Activated T-helper 2 cell treated with anti-CD3 and anti-CD28 coated beads, Interferon-gamma antibody, Interleukin-2, Interleukin-4, amounts not matched to agents 10 μg/mL and 5 μg/mL and 100 μg/mL, durations not matched to agents 14 hours and 24 hours and 36 hours (primary cell): Measurements from ENCODE around the gene OCA2. TPM values are rescaled to one million over a fixed set of nuclear protein-coding genes. Genes with fewer than 3 reads are reported as not detected.
"Not testable (repeated sequence)": the region's sequence is repeated elsewhere in the genome, so short reads cannot be mapped to it uniquely, and the experiment has no call there.

Source experiments
- DNase-seq: peaks from one replicate; pipeline ENCODE4 v3.0.0; 2021; ENCODE audit warnings: low spot score
- H3K27ac Mint-ChIP-seq: one replicate; pipeline ENCODE4 v1.8.0; 2021; ENCODE audit warnings: mixed read lengths
- H3K27me3 Mint-ChIP-seq: one replicate; pipeline ENCODE4 v1.8.0; 2021; ENCODE audit warnings: low read depth, mixed read lengths
- H3K36me3 Mint-ChIP-seq: one replicate; pipeline ENCODE4 v1.8.0; 2021; ENCODE audit warnings: low read depth, mixed read lengths
- H3K4me1 Mint-ChIP-seq: one replicate; pipeline ENCODE4 v1.8.0; 2021; ENCODE audit warnings: low read depth, mixed read lengths
- H3K4me3 Mint-ChIP-seq: one replicate; pipeline ENCODE4 v1.8.0; 2021; ENCODE audit warnings: low read depth, mild to moderate bottlenecking, moderate library complexity, mixed read lengths
- H3K9me3 Mint-ChIP-seq: one replicate; pipeline ENCODE4 v1.8.0; 2021; ENCODE audit warnings: mixed read lengths
- intact Hi-C: fragments of 100-400 bp; cut with micrococcal nuclease; formaldehyde crosslinking; loops from one replicate; pipeline ENCODE4 v1.15.1; 2023
- total RNA-seq: library from RNA; stranded (reverse); gene quantifications from 2 replicates; pipeline ENCODE4 v1.2.3, GENCODE V29; 2022

The OCA2 gene
- total RNA-seq, 1 donor from 2014 or later = not detected

DNA sequence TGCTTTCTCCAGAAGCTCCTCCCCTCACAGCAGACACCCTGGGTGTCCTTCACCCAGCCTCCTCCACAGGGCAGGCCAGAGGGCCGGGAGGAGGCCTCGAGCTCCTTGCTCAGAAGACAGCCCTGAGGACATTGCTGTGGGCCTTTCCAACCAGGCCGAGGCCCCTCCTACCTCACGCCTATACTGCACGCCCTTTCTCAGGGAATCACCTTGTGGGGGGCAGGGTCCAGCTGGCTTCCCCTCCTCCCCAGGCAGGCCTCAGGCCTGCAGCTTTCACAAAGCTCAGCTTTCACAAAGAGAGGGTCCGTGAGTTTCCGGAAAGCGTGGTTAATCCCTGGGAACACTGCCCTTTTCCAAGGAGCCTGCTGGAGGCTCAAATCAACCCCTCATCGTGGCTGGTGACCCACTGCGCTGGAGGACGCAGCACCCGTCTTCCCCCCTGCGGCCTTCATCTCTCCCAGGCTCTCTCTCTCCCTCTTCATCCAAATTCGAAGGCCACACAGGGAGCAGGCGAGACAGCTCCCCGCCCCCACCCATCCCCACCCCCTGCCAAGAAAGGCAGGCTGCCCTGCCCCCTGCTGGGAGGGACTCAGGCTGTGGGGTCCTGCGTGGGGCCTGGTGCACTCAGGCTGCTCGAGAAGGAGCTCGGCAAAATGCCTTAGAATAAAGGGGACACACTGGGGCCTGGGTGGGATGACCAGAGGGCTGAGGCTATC, 79.4 kb downstream of the OCA2 start:
- intact Hi-C loops = no loop called here
- Mint-ChIP-seq H3K4me3 (no peak overlapping the region), H3K9me3 (no peaks in the 10 kb centered on the region), H3K27me3 (no peaks in the 10 kb centered on the region), H3K27ac (no peak overlapping the region), H3K36me3 (no peaks in the 10 kb centered on the region), H3K4me1 (no peaks in the 10 kb centered on the region)
- no peak for DNase-seq

DNA sequence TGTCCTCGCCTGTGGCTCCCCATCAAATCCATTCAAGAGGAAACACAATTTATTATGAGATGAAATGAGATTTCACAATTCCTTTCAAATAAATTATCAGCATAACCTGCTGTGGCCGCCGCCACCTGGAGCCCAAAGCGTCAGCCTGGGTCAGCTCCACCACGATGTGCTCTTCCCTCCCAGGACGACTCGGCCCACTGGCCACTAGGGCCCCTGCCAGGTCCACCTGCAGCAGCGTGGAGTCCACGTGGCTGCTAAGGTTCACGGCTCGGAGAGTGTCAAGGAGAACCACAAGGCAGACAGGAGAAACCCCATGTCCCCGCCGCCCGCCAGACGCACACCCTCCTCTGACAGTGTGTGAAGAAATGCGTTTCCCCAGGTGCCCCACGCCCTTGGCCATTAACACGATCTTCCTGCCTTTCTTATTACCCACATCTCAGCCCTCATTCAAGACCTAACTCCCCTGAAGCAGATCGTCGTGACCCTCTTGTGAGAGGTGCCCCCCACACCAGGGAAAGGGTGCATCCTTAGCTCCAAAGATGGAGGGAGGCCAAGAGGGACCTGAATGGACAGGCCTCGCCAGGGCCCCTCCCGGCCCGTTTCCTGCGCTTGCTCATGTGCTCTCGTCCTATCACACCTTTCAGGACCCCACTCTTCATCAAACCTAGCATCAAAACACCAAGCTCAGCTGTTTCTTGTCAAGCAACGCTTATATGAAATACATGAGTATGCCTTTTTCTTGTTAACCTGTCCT, 80.6 kb downstream of the OCA2 start:
- Mint-ChIP-seq H3K4me3 (no peak overlapping the region), H3K4me1 (no peaks in the 10 kb centered on the region), H3K27ac (no peak overlapping the region), H3K36me3 (no peaks in the 10 kb centered on the region), H3K27me3 (no peaks in the 10 kb centered on the region), H3K9me3 (no peaks in the 10 kb centered on the region)
- intact Hi-C loops = no loop called here
- no peak for DNase-seq

DNA sequence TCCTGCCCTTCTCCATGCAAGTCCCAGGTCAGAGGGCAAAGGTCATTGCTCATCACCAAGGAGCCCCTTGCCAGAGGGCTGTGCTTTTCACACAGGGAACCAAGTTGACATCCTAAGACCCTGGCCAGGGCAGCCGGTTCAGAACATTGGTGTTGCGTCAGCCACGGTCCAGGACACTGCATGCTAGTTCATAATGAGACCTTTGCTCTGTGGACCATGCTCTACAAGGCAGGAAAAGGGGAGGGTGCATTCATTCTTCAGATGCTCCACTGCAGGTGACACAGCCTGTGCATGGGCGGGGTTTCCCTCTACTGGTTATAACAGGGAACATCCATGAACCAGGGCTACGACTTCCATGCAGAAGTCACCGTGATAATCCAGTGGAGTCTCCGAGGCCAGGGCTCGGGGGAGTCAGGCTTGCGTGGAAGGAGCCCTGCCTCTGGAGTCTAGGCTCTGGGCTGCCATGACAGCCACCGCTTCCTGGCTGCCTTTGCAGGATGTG, 81.6 kb downstream of the OCA2 start:
- no peak for DNase-seq
- Mint-ChIP-seq H3K27ac (no peak overlapping the region), H3K9me3 (no peaks in the 10 kb centered on the region), H3K4me1 (no peaks in the 10 kb centered on the region), H3K4me3 (no peak overlapping the region), H3K36me3 (no peaks in the 10 kb centered on the region), H3K27me3 (no peaks in the 10 kb centered on the region)
- intact Hi-C loops = no loop called here

DNA sequence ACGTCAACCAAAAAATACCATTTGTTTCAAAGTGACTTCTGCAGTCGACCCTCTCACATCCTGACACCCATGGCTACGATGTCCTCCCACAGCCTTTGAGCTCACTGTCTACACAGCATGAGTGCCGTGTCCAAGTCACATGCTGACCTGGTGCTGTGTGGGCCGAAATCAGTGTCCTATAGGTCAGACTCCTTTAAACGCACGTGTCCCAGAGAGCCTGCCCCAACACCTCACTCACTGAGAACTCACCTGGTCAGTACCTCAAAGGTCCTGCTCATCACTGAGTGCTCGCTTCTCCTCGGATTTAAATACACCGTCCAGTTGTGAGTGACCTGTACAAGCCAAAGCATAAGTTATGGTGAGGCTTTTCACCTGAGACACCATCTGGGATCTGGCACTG, 83.3 kb downstream of the OCA2 start:
- H3K4me1 Mint-ChIP-seq = no peaks in the 10 kb centered on the region
- no peak overlapping the region for H3K27ac Mint-ChIP-seq
- no peak for DNase-seq
- no peak overlapping the region for H3K4me3 Mint-ChIP-seq
- H3K27me3 Mint-ChIP-seq = no peaks in the 10 kb centered on the region
- H3K36me3 Mint-ChIP-seq = no peaks in the 10 kb centered on the region
- H3K9me3 Mint-ChIP-seq = no peaks in the 10 kb centered on the region
- intact Hi-C loops = no loop called here

DNA sequence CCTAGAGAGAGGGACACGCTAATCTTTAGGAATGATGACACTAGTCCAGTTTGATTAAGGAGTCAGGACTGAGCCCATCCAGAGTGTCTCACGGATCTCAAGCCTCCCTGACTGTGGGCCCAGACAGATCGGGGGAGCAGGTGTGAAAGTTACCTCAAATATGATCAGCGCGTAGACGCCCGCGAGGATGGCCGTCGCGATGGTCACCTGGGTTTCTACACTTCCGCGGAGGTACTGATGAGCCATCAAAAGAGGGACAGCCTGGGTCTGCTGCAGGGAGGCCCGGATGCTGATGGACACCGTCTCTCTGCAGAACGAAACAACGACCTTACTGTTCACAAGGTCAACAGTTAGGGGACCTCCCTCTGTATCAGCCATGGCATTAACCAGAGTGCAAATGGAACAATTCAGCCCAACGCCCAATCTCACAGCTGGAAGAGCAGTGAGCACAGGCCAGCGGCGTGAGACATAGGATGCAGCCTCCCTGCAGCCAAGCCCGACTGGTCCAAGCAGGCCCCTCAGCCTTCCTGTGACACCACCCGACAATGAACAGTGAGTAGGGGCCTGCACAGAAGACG, 84.4 kb downstream of the OCA2 start:
- DNase-seq = no peak
- intact Hi-C loops = no loop called here
- Mint-ChIP-seq H3K4me3 (no peak overlapping the region), H3K36me3 (no peaks in the 10 kb centered on the region), H3K27ac (no peak overlapping the region), H3K27me3 (no peaks in the 10 kb centered on the region), H3K9me3 (no peaks in the 10 kb centered on the region), H3K4me1 (no peaks in the 10 kb centered on the region)

DNA sequence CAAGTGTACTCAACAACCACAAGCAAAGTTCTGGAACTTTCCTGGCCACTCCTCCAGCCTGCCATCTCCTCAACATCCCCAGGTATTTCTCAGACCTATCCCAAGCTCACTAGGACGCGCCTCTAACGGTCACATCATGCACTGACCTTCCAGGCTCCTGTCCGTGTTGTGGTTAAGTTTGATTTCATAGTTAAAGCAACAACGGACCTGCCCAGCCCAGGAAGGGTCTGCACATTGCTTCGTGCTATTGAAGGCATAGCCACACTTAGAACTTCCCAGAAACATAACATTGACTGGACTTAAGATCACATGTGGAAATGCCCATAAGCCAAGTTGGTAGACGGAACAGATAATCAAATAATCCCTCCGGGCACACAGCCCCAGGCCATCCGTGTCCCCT, 85.1 kb downstream of the OCA2 start:
- Mint-ChIP-seq H3K4me3 (no peak overlapping the region), H3K9me3 (no peaks in the 10 kb centered on the region), H3K27ac (no peak overlapping the region), H3K4me1 (no peaks in the 10 kb centered on the region), H3K36me3 (no peaks in the 10 kb centered on the region), H3K27me3 (no peaks in the 10 kb centered on the region)
- no peak for DNase-seq
- intact Hi-C loops = no loop called here

DNA sequence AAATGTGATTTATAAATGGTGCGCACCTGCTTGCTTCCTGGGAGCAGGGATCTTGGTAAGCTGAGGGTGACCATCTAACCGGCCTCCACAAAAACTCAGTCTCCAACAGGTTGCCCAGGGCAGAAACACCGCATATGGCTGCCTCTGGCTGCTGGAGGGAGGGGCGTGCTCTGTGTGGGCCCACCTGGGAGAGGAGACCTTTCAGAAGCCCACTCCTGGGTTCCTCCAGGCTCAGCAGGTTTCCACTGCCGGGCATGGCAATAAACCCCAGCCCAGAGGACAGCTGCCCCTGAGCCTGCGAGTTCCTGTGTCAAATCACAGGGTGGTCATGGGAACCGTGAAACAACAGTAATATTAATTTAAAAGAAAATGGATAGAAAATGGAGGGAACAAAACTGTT, 85.6 kb downstream of the OCA2 start:
- intact Hi-C loops = no loop called here
- no peaks in the 10 kb centered on the region for H3K36me3 Mint-ChIP-seq

DNA sequence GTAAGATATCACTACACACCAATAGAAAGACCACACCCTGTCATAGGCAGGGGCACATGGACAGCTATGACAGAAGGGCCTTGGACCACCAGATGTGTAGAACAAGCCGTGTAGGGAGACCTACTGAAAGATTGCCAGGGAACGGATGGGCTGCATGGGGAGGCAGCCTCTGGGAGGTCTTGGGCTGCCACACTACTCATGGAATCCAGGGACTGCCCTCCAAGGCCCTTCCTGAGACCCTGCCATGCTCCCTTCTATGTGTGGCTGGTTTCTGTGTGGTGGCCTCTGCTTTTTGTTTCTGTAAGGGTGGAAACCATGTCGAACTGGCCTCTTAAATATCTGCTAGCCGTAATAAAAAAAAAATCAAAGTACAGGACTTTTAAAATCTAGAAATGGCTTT, 86.9 kb downstream of the OCA2 start:
- Mint-ChIP-seq H3K9me3 (no peaks in the 10 kb centered on the region), H3K4me1 (no peaks in the 10 kb centered on the region)
- intact Hi-C loops = no loop called here

More for the DNA sequence above, 85.6 kb downstream of the OCA2 start:
- Mint-ChIP-seq H3K9me3 (no peaks in the 10 kb centered on the region), H3K4me3 (no peak overlapping the region), H3K27ac (no peak overlapping the region), H3K4me1 (no peaks in the 10 kb centered on the region), H3K27me3 (no peaks in the 10 kb centered on the region)
- no peak for DNase-seq

DNA sequence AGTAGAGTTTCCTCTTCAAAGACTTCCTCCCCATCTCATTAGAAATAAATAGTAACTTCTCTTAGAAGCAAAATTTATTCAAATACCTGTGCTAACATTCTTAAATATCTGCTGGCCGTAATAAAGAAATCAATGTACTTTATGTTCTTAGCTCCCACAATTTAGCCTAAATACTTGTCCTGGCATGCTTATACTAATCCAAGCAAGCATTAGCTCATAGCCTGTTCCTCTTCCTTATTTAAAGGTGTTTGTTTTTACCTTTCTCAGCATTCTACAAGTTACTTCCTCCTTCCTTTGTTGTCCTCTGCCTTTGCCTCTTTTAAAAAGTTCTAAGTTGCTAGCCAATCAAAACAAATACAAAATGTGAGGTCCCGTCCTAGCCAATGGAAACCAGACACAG, 90.9 kb downstream of the OCA2 start:
- H3K36me3 Mint-ChIP-seq, H3K27ac Mint-ChIP-seq, DNase-seq, intact Hi-C loops, H3K27me3 Mint-ChIP-seq, H3K9me3 Mint-ChIP-seq, H3K4me1 Mint-ChIP-seq, H3K4me3 Mint-ChIP-seq: not testable (repeated sequence)

More for the DNA sequence above, 86.9 kb downstream of the OCA2 start:
- Mint-ChIP-seq H3K36me3 (no peaks in the 10 kb centered on the region), H3K27me3 (no peaks in the 10 kb centered on the region), H3K27ac (no peak overlapping the region), H3K4me3 (no peak overlapping the region)
- DNase-seq = no peak

DNA sequence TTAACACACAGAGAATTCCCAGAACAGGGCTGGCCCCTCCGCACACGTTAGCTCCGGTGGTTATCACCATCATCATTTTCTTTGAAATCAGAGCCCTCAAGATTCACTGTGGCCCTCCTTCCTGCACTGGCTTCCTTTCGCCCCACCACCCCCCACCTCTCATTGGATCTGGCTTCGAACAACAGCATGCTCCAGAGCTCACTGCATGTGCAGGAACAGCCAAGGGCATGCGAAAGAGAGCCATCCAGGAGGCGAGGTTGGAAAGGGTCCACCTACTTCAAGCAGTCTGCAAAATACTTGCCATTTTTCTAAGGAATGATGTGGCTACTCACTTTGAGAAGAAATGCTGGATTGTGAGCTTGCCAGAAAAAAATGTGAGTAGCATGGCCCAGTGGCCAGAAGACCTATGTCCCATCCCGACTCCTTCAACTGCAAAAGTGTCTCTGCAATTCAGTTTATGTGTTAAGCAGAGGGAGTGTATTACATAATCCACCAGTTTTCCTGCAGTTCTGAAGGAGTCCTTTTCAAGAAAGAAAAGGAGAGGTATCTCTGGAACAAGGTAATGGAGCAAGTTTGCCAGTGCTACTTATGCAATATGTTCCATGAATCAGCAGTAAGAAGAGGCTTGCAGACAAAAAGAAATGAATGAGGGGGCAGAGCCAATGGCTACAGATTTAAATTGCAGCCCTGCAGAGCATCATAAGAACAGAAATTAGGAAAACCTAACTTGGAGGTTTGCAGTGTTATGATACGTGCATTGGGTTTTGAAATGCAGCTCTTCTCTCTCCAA, 92.8 kb downstream of the OCA2 start:
- no peak for DNase-seq
- Mint-ChIP-seq H3K9me3 (peaks cover 4% of the 10 kb centered on the region), H3K27me3 (no peaks in the 10 kb centered on the region), H3K4me1 (no peaks in the 10 kb centered on the region), H3K36me3 (no peaks in the 10 kb centered on the region), H3K4me3 (no peak overlapping the region), H3K27ac (no peak overlapping the region)
- intact Hi-C loops = no loop called here

DNA sequence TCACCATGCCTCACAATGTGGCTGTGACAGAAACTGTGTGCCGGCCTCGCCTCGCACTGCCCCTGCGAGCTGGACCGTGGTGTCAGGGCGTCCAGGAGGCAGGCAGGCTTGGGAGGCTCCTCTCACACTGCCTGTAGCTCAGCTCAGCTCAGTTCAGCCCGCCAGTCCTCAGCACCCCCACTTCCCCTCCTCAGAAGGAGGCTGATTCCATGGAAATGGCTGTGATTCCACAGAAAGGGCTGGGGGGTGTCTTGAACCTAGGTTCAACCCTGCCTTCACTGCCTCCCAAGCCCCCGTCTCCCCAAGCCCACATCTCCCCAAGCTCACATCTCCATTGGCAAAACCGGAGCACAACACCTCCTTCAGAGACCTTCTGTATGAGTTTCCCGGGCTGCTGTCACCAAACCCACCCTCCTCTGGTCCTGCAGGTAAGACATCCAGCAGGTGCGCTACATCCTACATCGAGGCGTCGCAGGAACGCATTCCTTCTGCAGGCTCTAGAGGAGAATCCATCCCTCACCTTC, 94.0 kb downstream of the OCA2 start:
- no peaks in the 10 kb centered on the region for H3K4me1 Mint-ChIP-seq
- no peaks in the 10 kb centered on the region for H3K36me3 Mint-ChIP-seq
- H3K27ac Mint-ChIP-seq = no peak overlapping the region
- intact Hi-C loops = no loop called here
- no peak for DNase-seq
- H3K27me3 Mint-ChIP-seq = no peaks in the 10 kb centered on the region
- H3K4me3 Mint-ChIP-seq = no peak overlapping the region
- peaks cover 4% of the 10 kb centered on the region for H3K9me3 Mint-ChIP-seq

DNA sequence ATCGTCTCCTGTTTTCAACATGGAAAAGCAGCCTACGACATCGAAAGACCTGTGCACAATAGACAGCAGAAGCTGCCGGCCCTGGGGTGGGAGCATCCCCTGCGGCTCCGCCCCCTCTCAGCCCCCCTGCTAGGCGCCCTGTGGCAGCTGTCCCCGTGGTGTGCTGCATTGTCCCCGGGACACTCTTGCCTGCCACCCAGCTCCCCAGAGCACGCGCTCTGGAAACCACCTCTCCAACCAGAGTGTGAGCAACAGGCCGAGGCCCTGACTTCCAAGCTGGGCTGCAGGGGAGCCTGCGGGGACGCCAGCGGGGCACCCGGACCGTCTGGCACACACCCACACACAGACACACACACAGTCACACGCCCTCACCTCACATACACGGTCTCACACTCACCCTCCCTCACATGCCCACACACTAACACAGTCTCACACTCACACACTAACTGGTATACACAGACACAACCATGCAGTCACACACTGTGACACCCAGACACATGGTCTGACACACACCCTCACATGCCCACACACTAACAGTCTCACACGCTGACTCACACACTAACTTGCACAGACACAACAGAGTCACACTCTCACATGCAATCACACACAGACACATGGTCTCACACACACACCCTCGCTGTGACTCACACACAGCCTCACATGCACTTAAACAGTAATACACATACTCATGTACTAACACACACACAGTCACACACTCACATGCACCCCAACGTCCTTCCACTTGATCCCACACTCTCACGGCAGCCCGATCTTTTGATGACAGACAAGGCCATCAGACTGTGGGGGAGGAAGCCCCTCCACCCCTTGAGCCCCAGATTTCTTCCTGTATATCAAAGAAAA, 94.7 kb downstream of the OCA2 start:
- H3K4me3 Mint-ChIP-seq = no peak overlapping the region
- no peaks in the 10 kb centered on the region for H3K27me3 Mint-ChIP-seq
- H3K4me1 Mint-ChIP-seq = no peaks in the 10 kb centered on the region
- intact Hi-C loops = no loop called here
- peak; percentile 4 for DNase-seq
- H3K9me3 Mint-ChIP-seq = peaks cover 4% of the 10 kb centered on the region
- H3K27ac Mint-ChIP-seq = no peak overlapping the region
- H3K36me3 Mint-ChIP-seq = no peaks in the 10 kb centered on the region
